ENCODE measurements around the gene ZFP62.

DNA sequence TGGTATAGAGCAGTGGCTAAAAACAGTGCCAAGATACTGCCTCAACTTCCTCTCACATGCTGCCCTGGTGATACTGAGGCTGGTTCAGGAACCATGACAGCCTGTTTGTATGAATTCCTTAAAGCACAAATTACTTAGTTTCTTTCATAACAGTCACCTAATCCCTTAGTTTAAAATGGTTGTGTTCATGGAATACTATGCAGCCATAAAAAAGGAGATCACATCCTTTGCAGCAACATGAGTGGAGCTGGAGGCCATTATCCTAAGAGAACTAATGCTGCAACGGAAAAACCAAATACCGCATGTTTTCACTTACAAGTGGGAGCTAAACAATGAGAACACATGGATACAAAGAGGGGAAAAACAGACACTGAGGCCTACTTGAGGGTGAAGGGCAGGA, 21.8 kb downstream of the ZFP62 start:
- TF ChIP-seq POLR2A (IDR thresholded peaks at IDR 0.05) (no peak), EP300 (IDR thresholded peaks at IDR 0.05) (no peak)
- TF ChIP-seq, protein P1, sequence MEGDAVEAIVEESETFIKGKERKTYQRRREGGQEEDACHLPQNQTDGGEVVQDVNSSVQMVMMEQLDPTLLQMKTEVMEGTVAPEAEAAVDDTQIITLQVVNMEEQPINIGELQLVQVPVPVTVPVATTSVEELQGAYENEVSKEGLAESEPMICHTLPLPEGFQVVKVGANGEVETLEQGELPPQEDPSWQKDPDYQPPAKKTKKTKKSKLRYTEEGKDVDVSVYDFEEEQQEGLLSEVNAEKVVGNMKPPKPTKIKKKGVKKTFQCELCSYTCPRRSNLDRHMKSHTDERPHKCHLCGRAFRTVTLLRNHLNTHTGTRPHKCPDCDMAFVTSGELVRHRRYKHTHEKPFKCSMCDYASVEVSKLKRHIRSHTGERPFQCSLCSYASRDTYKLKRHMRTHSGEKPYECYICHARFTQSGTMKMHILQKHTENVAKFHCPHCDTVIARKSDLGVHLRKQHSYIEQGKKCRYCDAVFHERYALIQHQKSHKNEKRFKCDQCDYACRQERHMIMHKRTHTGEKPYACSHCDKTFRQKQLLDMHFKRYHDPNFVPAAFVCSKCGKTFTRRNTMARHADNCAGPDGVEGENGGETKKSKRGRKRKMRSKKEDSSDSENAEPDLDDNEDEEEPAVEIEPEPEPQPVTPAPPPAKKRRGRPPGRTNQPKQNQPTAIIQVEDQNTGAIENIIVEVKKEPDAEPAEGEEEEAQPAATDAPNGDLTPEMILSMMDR (IDR thresholded peaks at IDR 0.05) = no peak
